Right lobe of liver (tissue), 4 donors: ENCODE data around the gene DPP6.

Source experiments
- POLR2A ChIP-seq: fragments of 450-650 bp; IDR thresholded peaks from one replicate; pipeline ENCODE4 v1.6.1; 2017; ENCODE audit warnings: antibody characterized with exemption, mild to moderate bottlenecking
- TF ChIP-seq, protein P1 (sequence below), 4 donors: fragments of 200-600 bp in 3 of 4; fragments of 450-650 bp in 1 of 4; IDR thresholded peaks; one replicate each; pipeline versions ENCODE4 v1.5.1 to v1.8.0; 2016 to 2022; ENCODE audit warnings: antibody characterized with exemption in 4 of 4, mild to moderate bottlenecking in 2 of 4
- donor health status: DM: no; HTN: no; CAD: no.
- donor health status: DM: no; HTN: no; CAD: no.
- donor health status: DM: no; HTN: yes; CAD: no.

- no peak for TF ChIP-seq POLR2A
- TF ChIP-seq, protein P1, sequence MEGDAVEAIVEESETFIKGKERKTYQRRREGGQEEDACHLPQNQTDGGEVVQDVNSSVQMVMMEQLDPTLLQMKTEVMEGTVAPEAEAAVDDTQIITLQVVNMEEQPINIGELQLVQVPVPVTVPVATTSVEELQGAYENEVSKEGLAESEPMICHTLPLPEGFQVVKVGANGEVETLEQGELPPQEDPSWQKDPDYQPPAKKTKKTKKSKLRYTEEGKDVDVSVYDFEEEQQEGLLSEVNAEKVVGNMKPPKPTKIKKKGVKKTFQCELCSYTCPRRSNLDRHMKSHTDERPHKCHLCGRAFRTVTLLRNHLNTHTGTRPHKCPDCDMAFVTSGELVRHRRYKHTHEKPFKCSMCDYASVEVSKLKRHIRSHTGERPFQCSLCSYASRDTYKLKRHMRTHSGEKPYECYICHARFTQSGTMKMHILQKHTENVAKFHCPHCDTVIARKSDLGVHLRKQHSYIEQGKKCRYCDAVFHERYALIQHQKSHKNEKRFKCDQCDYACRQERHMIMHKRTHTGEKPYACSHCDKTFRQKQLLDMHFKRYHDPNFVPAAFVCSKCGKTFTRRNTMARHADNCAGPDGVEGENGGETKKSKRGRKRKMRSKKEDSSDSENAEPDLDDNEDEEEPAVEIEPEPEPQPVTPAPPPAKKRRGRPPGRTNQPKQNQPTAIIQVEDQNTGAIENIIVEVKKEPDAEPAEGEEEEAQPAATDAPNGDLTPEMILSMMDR (IDR thresholded peaks at IDR 0.05), result no peak
Measured at GRCh38 chr7:154696556-154696955, 644.4 kb downstream of the DPP6 start.
